GM12878 (cell line): Measurements from ENCODE around the gene VAC14. TPM values are rescaled to one million over a fixed set of nuclear protein-coding genes. Genes with fewer than 3 reads are reported as not detected.

ENCODE experiments used
- ATAC-seq: fragments of 200-7000 bp; cut with Tn5 transposase; 3 replicates; pipeline ENCODE4 v1.9.1; 2020; ENCODE audit warnings: mild to moderate bottlenecking, moderate library complexity
- BruUV-seq: library from RNA; stranded (reverse); fragments of 400-500 nt; replicated peaks from 2 replicates; lab custom pipeline; 2021; lab: Mats Ljungman, UMichigan
- CTCF ChIA-PET: fragments of 300-600 bp; sonication (Branson Sonifier 250); formaldehyde crosslinking; extraction: SDS; loops from one replicate; lab custom pipeline; 2021; ENCODE audit warnings: inconsistent platforms; lab: Yijun Ruan, JAX
- POLR2A ChIA-PET: fragments of 350-600 bp; formaldehyde crosslinking; extraction: SDS; loops from one replicate; lab custom pipeline; 2021; ENCODE audit warnings: inconsistent platforms; lab: Charles Lee
- RAD21 ChIA-PET: fragments of 300-600 bp; sonication (Branson Sonifier 250); formaldehyde crosslinking; loops from one replicate; lab custom pipeline; 2023; ENCODE audit warnings: antibody characterized with exemption; ENCODE audit not compliant: unreplicated experiment; lab: Charles Lee
- SMC1A ChIA-PET: fragments of 300-600 bp; sonication (Branson Sonifier 250); formaldehyde crosslinking; loops from one replicate; lab custom pipeline; 2023; ENCODE audit not compliant: unreplicated experiment, uncharacterized antibody; lab: Charles Lee
- DNase-seq: peaks from one replicate; pipeline ENCODE4 v3.0.0-alpha.2; 2011; ENCODE audit warnings: low read depth, low spot score
- FAIRE-seq: peaks from 3 replicates; lab custom pipeline; 2011; peaks lifted over from hg19 to GRCh38; lab: Jason Lieb, UNC
- H2AFZ ChIP-seq: 2 replicates; pipeline ENCODE4 v1.6.0; 2011; ENCODE audit warnings: low read depth, low read length, control low read depth; ENCODE audit not compliant: control insufficient read depth
- H3K27ac ChIP-seq: 2 replicates; pipeline ENCODE4 v1.5.1; 2011; ENCODE audit warnings: control low read depth; ENCODE audit not compliant: control insufficient read depth, insufficient read depth
- H3K27me3 ChIP-seq, 2 experiments: replicated peaks in 1 of 2; 2 replicates each; pipeline versions ENCODE4 v1.6.0 to v1.6.1; 2011; ENCODE audit warnings: low read length in 1 of 2; ENCODE audit not compliant: control insufficient read depth in 2 of 2, insufficient read depth in 2 of 2
- H3K36me3 ChIP-seq, 2 experiments: 2 replicates each; pipeline ENCODE4 v1.5.1; 2011; ENCODE audit warnings: low read length in 1 of 2; ENCODE audit not compliant: control insufficient read depth in 2 of 2, insufficient read depth in 2 of 2
- H3K4me1 ChIP-seq: 2 replicates; pipeline ENCODE4 v1.6.1; 2011; ENCODE audit warnings: mild to moderate bottlenecking, low read length, moderate library complexity, mixed read lengths; ENCODE audit not compliant: control insufficient read depth, insufficient read depth
- H3K4me2 ChIP-seq: 2 replicates; pipeline ENCODE4 v1.6.0; 2011; ENCODE audit warnings: control low read depth; ENCODE audit not compliant: control insufficient read depth, insufficient read depth
- H3K4me3 ChIP-seq: fragments of 200-600 bp; sonication (generic); 2 replicates; pipeline ENCODE4 v1.5.1; 2016
- H3K79me2 ChIP-seq: 2 replicates; pipeline ENCODE4 v1.6.0; 2011; ENCODE audit warnings: low read length; ENCODE audit not compliant: control insufficient read depth, insufficient read depth
- H3K9ac ChIP-seq: 2 replicates; pipeline ENCODE4 v1.8.0; 2011; ENCODE audit warnings: low read length, control low read depth, mixed read lengths; ENCODE audit not compliant: control insufficient read depth, insufficient read depth
- H3K9me3 ChIP-seq: replicated peaks from 3 replicates; pipeline ENCODE4 v1.5.1; 2011; ENCODE audit warnings: mild to moderate bottlenecking, low read length; ENCODE audit not compliant: control insufficient read depth, insufficient read depth
- H4K20me1 ChIP-seq: 2 replicates; pipeline ENCODE4 v1.6.0; 2011; ENCODE audit not compliant: control insufficient read depth, insufficient read depth
- HCFC1 ChIP-seq: fragments of 150-350 bp; IDR thresholded peaks from 2 replicates; pipeline ENCODE4 v1.6.1; 2014; ENCODE audit warnings: low read length
- KDM1A ChIP-seq: fragments of 200-600 bp; sonication (generic); IDR thresholded peaks from 2 replicates; pipeline ENCODE4 v1.6.1; 2016; ENCODE audit warnings: borderline replicate concordance
- NR2C2 ChIP-seq: IDR thresholded peaks from 2 replicates; pipeline ENCODE4 v1.6.1; 2011; ENCODE audit warnings: borderline replicate concordance, low read depth; ENCODE audit not compliant: control insufficient read depth, insufficient read length
- SP1 ChIP-seq: IDR thresholded peaks from one replicate; pipeline ENCODE4 v1.6.1; 2011; ENCODE audit warnings: low read depth, low read length
- TBL1XR1 ChIP-seq: IDR thresholded peaks from 2 replicates; pipeline ENCODE4 v1.6.1; 2012; ENCODE audit warnings: low read depth, low read length, improper control_type of control experiment
- ZNF384 ChIP-seq: IDR thresholded peaks from 2 replicates; pipeline ENCODE4 v1.6.1; 2012; ENCODE audit warnings: low read depth, mild to moderate bottlenecking, low read length, improper control_type of control experiment, borderline replicate concordance
- WGBS: methylation state at CpG from one replicate; pipeline ENCODE4 v1.1.6; 2016; ENCODE audit warnings: low lambda C conversion rate; ENCODE audit not compliant: insufficient replicate concordance, insufficient coverage; ENCODE audit errors: missing lambda C conversion rate; 5-methylcytosine and 5-hydroxymethylcytosine counted together
- in situ Hi-C: fragments of 300-500 bp; cut with MboI; formaldehyde crosslinking; loops from 9 replicates; pipeline ENCODE4 v1.14.3; 2018; ENCODE audit warnings: mixed read lengths
- intact Hi-C: fragments of 100-400 bp; cut with micrococcal nuclease; formaldehyde crosslinking; loops from one replicate; pipeline ENCODE4 v1.14.2; 2022; ENCODE audit not compliant: unreplicated experiment
- polyA plus RNA-seq, 11 experiments: library from polyadenylated mRNA; depleted of rRNA in 4 of 11; unstranded in 6 of 11; stranded (reverse) in 5 of 11; fragments of >200 nt; fragmentation: Nextera tagmentation in 4 of 11; fragmentation: Illumina TruSeq in 1 of 11; extraction: Ambion mirVana in 4 of 11; extraction: Trizol in 1 of 11; gene quantifications; 1 replicate in 1 of 11; 2 replicates in 10 of 11; pipeline versions ENCODE4 v1.2.1 to v1.2.3, GENCODE V29; 2011 to 2016; ENCODE audit warnings: inconsistent platforms in 2 of 11, missing spikeins in 2 of 11, low read depth in 1 of 11
- total RNA-seq, 4 experiments: library from RNA; depleted of rRNA in 3 of 4; stranded (reverse); fragments of >200 nt in 3 of 4; fragmentation: Illumina TruSeq in 1 of 4; extraction: Trizol in 1 of 4; gene quantifications; 2 replicates each; pipeline versions ENCODE4 v1.2.1 to v1.2.3, GENCODE V29; 2013 to 2021
- TF ChIP-seq, protein P1 (sequence below): IDR thresholded peaks from 2 replicates; pipeline ENCODE4 v1.6.1; 2012; ENCODE audit warnings: low read length, inconsistent platforms
- TF ChIP-seq, protein P2 (sequence below): fragments of 450-650 bp; formaldehyde crosslinking; IDR thresholded peaks from 2 replicates; pipeline ENCODE4 v1.5.0; 2022; ENCODE audit warnings: mild to moderate bottlenecking, missing genetic modification characterization

Gene VAC14
- total and polyA plus RNA-seq, 10 of the 15 experiments (the other 5 are each of a cell fraction or from before 2014, with no cell fraction given): 1.3 to 45.5 (median 25.5) TPM

DNA sequence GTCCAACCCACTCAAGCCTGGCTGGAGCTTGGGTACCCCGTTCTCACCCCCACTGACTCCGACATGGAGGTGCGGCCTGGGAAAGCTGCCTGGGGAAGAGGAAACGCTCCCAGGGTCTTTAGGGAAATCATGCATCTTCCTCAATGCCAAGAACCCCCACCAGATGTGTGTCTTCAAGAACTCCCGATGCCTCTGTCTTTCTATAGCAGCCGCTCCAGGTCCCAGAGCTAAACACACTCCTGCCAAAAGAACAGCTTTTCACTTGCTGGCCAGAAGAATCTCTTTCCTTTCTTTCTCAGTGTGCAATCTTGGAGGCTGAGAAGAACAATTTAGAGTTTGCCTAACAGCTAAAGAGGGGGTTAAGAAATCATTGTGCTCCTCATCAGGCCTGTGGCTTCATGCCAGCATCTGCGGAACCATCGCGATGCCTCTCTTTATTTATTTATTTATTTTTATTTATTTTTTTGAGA, 74.0 kb downstream of the VAC14 start:
- no peak for ATAC-seq
- RAD21 ChIA-PET: no interaction called here
- H2AFZ ChIP-seq: no peak overlapping the region
- H3K4me3 ChIP-seq: no peak overlapping the region
- no peak overlapping the region for H3K9ac ChIP-seq
- no peak for TF ChIP-seq ZNF384
- TF ChIP-seq, protein P1, sequence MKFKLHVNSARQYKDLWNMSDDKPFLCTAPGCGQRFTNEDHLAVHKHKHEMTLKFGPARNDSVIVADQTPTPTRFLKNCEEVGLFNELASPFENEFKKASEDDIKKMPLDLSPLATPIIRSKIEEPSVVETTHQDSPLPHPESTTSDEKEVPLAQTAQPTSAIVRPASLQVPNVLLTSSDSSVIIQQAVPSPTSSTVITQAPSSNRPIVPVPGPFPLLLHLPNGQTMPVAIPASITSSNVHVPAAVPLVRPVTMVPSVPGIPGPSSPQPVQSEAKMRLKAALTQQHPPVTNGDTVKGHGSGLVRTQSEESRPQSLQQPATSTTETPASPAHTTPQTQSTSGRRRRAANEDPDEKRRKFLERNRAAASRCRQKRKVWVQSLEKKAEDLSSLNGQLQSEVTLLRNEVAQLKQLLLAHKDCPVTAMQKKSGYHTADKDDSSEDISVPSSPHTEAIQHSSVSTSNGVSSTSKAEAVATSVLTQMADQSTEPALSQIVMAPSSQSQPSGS: no peak
- BruUV-seq: no TSS peak
- intact Hi-C loops (no loop called here), in situ Hi-C loops (no loop called here)
- no peaks in the 10 kb centered on the region for H4K20me1 ChIP-seq
- H3K4me2 ChIP-seq: no peak overlapping the region
- no peaks in the 10 kb centered on the region for H3K9me3 ChIP-seq
- DNase-seq: no peak
- no peaks in the 10 kb centered on the region for H3K79me2 ChIP-seq
- WGBS: 94% methylated on average over 9 of the region's 9 CpGs
- FAIRE-seq: no peak
- H3K4me1 ChIP-seq: no peaks in the 10 kb centered on the region
- no peaks in the 10 kb centered on the region for H3K27me3 ChIP-seq
- SMC1A ChIA-PET: no interaction called here
- CTCF ChIA-PET: no interaction called here
- H3K36me3 ChIP-seq: peaks cover 4 to 5% of the 10 kb centered on the region in 2 experiments
- POLR2A ChIA-PET: no interaction called here
- H3K27ac ChIP-seq: no peak overlapping the region

DNA sequence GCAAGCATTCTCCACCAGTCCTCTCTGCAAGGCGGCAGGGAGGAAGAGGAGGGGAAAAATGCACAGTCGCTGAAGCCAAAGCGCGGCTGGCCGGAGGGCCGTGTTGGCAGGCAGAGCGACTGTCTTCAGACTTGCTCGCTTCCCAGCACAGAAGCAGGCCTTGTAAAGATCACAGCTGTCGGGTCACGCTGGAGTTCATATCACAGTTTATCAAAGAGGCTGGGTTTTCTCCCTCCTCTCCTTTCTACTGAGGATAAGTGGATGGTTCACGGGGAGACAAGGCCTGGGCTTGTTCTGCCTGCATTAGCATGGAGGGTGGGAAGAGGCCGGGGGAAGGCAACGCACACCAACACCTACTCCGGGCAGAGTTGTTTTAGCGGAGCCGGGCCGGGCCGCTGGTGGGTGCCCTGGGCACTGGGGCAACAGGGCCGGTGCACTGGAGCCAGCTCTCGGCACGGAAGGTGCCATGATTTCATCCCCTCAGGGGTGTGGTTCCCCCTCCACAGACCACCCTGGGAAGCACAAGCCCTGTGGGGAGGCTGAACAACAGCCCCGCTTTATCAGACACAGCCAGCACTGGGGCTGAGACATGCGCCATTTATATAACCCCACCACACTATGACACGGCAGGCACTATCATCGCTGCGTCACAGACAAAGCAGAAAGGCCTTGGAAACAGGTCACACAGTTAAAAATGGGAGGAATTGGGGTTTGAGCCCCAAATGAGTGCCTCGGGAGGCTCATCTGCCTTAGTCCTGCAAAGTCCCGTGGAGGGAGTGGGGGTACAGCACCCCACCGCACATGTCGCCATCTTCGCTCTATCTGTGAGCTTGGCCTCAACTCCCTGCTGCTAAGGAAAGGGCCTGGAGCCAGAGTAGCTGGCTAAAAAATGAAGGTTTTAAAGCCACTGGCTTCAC, 74.8 kb downstream of the VAC14 start:
- H3K4me1 ChIP-seq: no peaks in the 10 kb centered on the region
- intact Hi-C loops (no loop called here), in situ Hi-C loops (no loop called here)
- FAIRE-seq: no peak
- peaks cover 4 to 5% of the 10 kb centered on the region in 2 experiments for H3K36me3 ChIP-seq
- no peaks in the 10 kb centered on the region for H3K79me2 ChIP-seq
- POLR2A ChIA-PET: no interaction called here
- no peak overlapping the region for H3K27ac ChIP-seq
- TF ChIP-seq, protein P2, sequence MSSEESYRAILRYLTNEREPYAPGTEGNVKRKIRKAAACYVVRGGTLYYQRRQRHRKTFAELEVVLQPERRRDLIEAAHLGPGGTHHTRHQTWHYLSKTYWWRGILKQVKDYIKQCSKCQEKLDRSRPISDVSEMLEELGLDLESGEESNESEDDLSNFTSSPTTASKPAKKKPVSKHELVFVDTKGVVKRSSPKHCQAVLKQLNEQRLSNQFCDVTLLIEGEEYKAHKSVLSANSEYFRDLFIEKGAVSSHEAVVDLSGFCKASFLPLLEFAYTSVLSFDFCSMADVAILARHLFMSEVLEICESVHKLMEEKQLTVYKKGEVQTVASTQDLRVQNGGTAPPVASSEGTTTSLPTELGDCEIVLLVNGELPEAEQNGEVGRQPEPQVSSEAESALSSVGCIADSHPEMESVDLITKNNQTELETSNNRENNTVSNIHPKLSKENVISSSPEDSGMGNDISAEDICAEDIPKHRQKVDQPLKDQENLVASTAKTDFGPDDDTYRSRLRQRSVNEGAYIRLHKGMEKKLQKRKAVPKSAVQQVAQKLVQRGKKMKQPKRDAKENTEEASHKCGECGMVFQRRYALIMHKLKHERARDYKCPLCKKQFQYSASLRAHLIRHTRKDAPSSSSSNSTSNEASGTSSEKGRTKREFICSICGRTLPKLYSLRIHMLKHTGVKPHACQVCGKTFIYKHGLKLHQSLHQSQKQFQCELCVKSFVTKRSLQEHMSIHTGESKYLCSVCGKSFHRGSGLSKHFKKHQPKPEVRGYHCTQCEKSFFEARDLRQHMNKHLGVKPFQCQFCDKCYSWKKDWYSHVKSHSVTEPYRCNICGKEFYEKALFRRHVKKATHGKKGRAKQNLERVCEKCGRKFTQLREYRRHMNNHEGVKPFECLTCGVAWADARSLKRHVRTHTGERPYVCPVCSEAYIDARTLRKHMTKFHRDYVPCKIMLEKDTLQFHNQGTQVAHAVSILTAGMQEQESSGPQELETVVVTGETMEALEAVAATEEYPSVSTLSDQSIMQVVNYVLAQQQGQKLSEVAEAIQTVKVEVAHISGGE (CRISPR knock-in tag): no peak
- TF ChIP-seq KDM1A (no peak), HCFC1 (no peak), SP1 (no peak), TBL1XR1 (no peak), NR2C2 (no peak)
- RAD21 ChIA-PET: no interaction called here
- H4K20me1 ChIP-seq: no peaks in the 10 kb centered on the region
- ATAC-seq: no peak
- H3K9ac ChIP-seq: no peak overlapping the region
- H3K9me3 ChIP-seq: no peaks in the 10 kb centered on the region
- CTCF ChIA-PET: no interaction called here
- BruUV-seq: no TSS peak
- no peak overlapping the region for H3K4me2 ChIP-seq
- no peak for DNase-seq
- H2AFZ ChIP-seq: no peak overlapping the region
- WGBS: 97% methylated on average over 31 of the region's 31 CpGs
- no peak overlapping the region for H3K4me3 ChIP-seq
- H3K27me3 ChIP-seq: no peaks in the 10 kb centered on the region
- SMC1A ChIA-PET: no interaction called here
